Measurements from ENCODE around the gene SHISAL2B.

The SHISAL2B gene

DNA sequence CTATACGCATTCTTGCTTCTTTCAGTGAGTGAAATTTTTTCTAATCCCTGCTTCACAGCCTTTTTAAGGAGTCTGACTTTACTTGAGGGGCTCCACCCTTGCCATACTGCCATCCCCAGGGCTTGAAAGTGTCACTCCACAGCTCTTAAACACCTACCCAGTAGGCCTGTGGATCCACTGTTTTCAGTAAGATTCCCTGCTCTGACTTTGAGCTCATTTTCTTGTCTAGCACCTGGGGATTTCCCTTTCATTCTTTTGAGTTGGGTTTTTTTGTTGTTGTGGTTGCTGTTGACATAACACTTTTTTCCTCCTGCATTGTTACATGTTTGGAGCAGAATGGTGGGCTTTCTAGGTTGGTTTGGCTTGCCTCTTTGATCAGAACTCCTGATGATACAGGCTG is 54.6 kb downstream of the SHISAL2B start:
- no peak overlapping the region for H3K27ac ChIP-seq (ENCODE audit: low read length)
- H3K9me3 ChIP-seq (ENCODE audit: control insufficient read depth, insufficient read depth, low read length) = no peaks in the 10 kb centered on the region
- H3K4me1 ChIP-seq (ENCODE audit: control insufficient read depth, insufficient read depth, low read length) = no peaks in the 10 kb centered on the region
- WGBS (ENCODE audit: insufficient coverage, insufficient read length) = no CpG with 5 or more reads among the region's 1 CpG
- no peak for DNase-seq (ENCODE audit: low read depth, low spot score)
- no peak overlapping the region for H3K4me3 ChIP-seq (ENCODE audit: low read length)
- no peaks in the 10 kb centered on the region for H3K27me3 ChIP-seq (ENCODE audit: control insufficient read depth, insufficient read depth, low read length)
- no peaks in the 10 kb centered on the region; the same call in 1 of the 2 replicates for H3K36me3 ChIP-seq (ENCODE audit: control insufficient read depth, insufficient read depth, low read length)

DNA sequence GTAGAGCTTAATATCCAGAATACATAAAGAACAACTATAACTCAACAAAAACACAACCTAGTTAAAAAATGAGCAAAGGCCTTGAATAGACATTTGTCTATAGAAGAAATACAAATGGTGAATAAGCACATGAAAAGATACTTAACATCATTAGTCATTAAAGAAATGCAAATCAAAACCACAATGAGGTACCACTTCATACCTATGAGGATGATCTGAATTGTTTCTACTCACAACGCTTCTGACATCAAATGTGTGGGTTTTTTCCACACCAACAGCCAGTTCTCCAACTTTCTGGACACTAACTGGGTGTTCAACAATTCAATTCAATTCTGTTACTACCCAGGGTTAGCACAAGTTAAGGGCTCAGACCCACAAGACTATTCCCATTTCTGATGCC is 56.1 kb downstream of the SHISAL2B start:
- WGBS (ENCODE audit: insufficient coverage, insufficient read length) = no CpG with 5 or more reads among the region's 1 CpG
- Histone ChIP-seq H3K27ac (ENCODE audit: low read length) (no peak overlapping the region), H3K4me1 (ENCODE audit: control insufficient read depth, insufficient read depth, low read length) (no peaks in the 10 kb centered on the region), H3K27me3 (ENCODE audit: control insufficient read depth, insufficient read depth, low read length) (no peaks in the 10 kb centered on the region), H3K4me3 (ENCODE audit: low read length) (no peak overlapping the region), H3K36me3 (ENCODE audit: control insufficient read depth, insufficient read depth, low read length) (no peaks in the 10 kb centered on the region), H3K9me3 (ENCODE audit: control insufficient read depth, insufficient read depth, low read length) (no peaks in the 10 kb centered on the region)
- no peak for DNase-seq (ENCODE audit: low read depth, low spot score)

DNA sequence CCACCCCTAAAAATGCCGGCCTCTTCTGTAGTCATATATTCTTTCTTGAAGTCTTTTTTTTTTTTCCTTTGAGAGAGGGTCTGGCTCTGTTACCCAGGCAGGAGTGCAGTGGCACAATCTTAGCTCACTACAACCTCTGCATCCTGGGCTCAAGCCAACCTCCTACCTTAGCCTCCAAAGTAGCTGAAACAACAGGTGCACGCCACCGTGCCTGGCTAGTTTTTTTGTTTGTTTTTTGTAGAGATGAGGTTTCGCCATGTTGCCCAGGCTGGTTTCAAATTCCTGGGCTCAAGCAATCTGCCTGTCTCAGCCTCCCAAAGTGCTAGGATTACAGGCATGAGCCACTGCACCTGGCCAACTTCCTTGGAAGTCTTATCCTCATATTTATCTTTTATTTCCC is 59.1 kb downstream of the SHISAL2B start:
- Histone ChIP-seq H3K27ac (ENCODE audit: low read length) (no peak overlapping the region), H3K27me3 (ENCODE audit: control insufficient read depth, insufficient read depth, low read length) (no peaks in the 10 kb centered on the region), H3K9me3 (ENCODE audit: control insufficient read depth, insufficient read depth, low read length) (no peaks in the 10 kb centered on the region), H3K4me1 (ENCODE audit: control insufficient read depth, insufficient read depth, low read length) (no peaks in the 10 kb centered on the region), H3K36me3 (ENCODE audit: control insufficient read depth, insufficient read depth, low read length) (no peaks in the 10 kb centered on the region), H3K4me3 (ENCODE audit: low read length) (no peak overlapping the region)
- WGBS (ENCODE audit: insufficient coverage, insufficient read length) = no CpG with 5 or more reads among the region's 4 CpGs
- DNase-seq (ENCODE audit: low read depth, low spot score) = no peak

DNA sequence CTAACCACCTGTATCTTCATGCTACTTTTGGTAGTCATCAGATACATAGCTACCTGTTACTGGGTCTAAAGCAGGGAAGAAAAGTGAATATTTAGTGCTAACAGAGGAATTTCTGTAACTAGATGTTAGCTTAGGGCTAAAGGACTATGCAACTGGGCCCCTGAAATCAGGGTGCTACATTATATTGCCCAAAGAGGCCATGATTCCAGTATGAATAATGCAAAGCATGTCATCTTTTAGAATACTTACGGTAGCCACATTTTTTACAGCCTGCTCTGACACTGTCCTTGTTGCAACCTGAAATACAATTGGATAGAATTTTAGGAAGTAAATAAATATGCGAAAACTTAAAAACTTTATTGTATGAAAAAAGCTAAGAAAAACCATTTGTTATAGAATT is 63.8 kb downstream of the SHISAL2B start:
- Histone ChIP-seq H3K27ac (ENCODE audit: low read length) (no peak overlapping the region), H3K9me3 (ENCODE audit: control insufficient read depth, insufficient read depth, low read length) (no peaks in the 10 kb centered on the region), H3K36me3 (ENCODE audit: control insufficient read depth, insufficient read depth, low read length) (no peaks in the 10 kb centered on the region), H3K4me3 (ENCODE audit: low read length) (no peak overlapping the region), H3K27me3 (ENCODE audit: control insufficient read depth, insufficient read depth, low read length) (no peaks in the 10 kb centered on the region), H3K4me1 (ENCODE audit: control insufficient read depth, insufficient read depth, low read length) (no peaks in the 10 kb centered on the region)
- no peak for DNase-seq (ENCODE audit: low read depth, low spot score)
- no CpG with 5 or more reads among the region's 2 CpGs for WGBS (ENCODE audit: insufficient coverage, insufficient read length)

DNA sequence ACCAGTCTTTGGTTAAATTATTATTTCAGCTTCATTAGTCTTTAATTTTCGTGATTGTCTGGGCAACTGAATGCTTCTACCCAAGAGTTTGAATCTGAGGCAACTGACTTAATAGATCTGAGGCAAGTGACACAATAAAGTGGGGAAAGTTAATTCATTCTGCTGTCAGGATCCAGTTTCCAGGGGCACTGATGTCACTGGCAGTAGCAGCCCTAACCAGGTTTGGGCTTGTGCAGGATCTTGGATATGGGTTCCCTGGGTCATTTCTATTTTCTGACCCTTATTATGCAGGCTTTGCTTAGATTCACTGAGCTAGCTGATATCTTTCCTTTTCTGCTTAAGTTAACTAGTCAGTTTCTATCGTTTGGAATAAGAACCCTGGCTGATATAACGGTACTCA is 68.6 kb downstream of the SHISAL2B start:
- Histone ChIP-seq H3K36me3 (ENCODE audit: control insufficient read depth, insufficient read depth, low read length) (no peaks in the 10 kb centered on the region), H3K4me1 (ENCODE audit: control insufficient read depth, insufficient read depth, low read length) (no peaks in the 10 kb centered on the region), H3K9me3 (ENCODE audit: control insufficient read depth, insufficient read depth, low read length) (no peaks in the 10 kb centered on the region), H3K4me3 (ENCODE audit: low read length) (no peak overlapping the region), H3K27ac (ENCODE audit: low read length) (no peak overlapping the region), H3K27me3 (ENCODE audit: control insufficient read depth, insufficient read depth, low read length) (no peaks in the 10 kb centered on the region)
- WGBS (ENCODE audit: insufficient coverage, insufficient read length) = no CpG with 5 or more reads among the region's 3 CpGs
- DNase-seq (ENCODE audit: low read depth, low spot score) = no peak

DNA sequence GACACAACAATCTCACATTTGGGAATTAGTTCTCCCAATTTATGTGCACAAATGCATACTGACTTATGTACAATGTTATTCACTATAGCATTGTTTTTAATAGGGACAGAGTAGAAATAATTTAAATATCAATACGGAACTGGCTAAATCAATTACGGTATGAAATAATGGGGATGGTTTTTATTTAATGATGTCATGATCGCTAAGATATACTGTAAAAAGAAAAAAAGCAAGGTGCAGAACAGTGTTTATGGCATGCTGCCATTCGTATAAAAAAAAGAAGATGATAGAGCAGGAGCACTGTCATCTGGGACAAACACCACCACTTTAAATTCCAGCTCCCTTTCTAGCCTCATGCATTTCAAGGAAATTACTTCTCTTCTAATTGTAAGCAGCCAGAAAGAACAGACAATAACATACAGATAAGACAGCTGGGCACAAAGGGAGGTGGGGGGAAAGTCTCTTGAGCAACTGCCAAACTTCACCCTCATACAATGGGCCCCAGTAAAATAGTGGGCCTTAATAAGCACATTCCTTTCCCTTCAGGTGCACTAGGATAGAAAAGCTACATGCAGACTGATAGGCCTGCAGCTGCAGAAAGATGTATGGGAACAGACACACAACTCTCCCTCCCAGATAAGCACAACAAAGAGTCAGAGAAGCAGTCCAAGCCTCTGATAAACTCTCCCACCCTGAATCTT is 69.8 kb downstream of the SHISAL2B start:
- 100% methylated on average over 3 of the region's 4 CpGs for WGBS (ENCODE audit: insufficient coverage, insufficient read length)
- H3K27ac ChIP-seq (ENCODE audit: low read length) = no peak overlapping the region
- DNase-seq (ENCODE audit: low read depth, low spot score) = no peak

DNA sequence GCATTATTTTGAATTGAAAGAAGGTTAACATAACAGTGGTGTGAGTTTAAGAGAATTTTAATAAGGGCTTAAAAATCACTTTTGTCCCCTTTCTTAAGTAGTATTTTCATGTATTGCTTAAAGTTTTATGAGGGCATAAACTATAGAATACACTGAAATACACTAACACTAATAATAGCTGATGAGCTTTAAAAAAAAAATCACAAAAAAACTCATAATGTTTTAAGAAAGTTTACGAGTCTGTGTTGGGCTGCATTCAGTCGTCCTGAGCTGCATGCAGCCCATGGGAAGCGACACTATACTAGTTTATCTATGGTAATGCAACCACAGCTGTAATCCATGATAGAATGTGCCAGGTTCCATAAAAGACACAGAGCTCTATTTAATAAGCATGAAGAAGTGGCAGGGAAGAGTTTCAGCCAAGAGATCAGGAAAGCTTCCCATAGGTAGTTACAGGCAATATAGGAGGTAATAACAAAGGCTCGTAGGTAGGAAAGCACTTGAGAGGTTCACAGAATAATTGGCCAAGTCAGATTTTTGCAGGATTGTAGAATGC is 73.7 kb downstream of the SHISAL2B start:
- Histone ChIP-seq H3K4me1 (ENCODE audit: control insufficient read depth, insufficient read depth, low read length) (no peaks in the 10 kb centered on the region; the same call in 1 of the 2 replicates), H3K4me3 (ENCODE audit: low read length) (no peak overlapping the region), H3K36me3 (ENCODE audit: control insufficient read depth, insufficient read depth, low read length) (no peaks in the 10 kb centered on the region), H3K27me3 (ENCODE audit: control insufficient read depth, insufficient read depth, low read length) (no peaks in the 10 kb centered on the region), H3K27ac (ENCODE audit: low read length) (no peak overlapping the region), H3K9me3 (ENCODE audit: control insufficient read depth, insufficient read depth, low read length) (no peaks in the 10 kb centered on the region)
- DNase-seq (ENCODE audit: low read depth, low spot score) = no peak
- no CpG with 5 or more reads among the region's 4 CpGs for WGBS (ENCODE audit: insufficient coverage, insufficient read length)

More for the DNA sequence above, 69.8 kb downstream of the SHISAL2B start:
- Histone ChIP-seq H3K36me3 (ENCODE audit: control insufficient read depth, insufficient read depth, low read length) (no peaks in the 10 kb centered on the region), H3K27me3 (ENCODE audit: control insufficient read depth, insufficient read depth, low read length) (no peaks in the 10 kb centered on the region), H3K9me3 (ENCODE audit: control insufficient read depth, insufficient read depth, low read length) (no peaks in the 10 kb centered on the region), H3K4me1 (ENCODE audit: control insufficient read depth, insufficient read depth, low read length) (no peaks in the 10 kb centered on the region), H3K4me3 (ENCODE audit: low read length) (no peak overlapping the region)

DNA sequence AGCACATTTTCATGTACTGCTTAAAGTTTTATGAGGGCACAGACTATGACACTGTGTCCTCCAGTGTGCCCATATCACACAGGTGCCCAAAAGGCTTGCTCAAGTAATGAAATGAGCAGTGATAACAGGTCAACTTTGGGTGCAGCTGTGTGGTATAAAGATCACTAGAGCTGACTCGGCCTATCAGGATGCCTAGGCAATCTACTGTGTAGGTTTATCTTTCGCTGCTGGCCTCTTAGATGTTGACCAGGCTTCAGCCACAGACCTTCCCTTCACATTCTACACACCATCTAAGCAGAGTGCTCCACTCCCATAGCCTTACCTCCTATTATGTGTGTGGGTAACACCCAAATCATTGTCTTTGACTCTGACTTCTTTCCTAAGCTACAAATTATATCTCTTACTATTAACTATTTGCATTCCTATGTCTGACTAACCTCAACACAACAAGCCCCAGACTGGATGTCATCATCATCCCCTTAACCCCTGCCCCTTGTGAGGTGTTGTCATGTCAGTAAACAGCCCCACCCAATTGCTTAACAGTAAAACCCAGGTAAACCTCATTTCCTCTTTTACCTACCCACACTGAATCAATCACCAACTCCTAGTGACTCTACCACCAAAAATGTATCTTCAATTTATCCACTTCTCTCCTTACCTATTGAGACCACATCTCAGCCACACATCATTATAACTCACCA is 75.7 kb downstream of the SHISAL2B start:
- Histone ChIP-seq H3K4me1 (ENCODE audit: control insufficient read depth, insufficient read depth, low read length) (no peaks in the 10 kb centered on the region; the same call in 1 of the 2 replicates), H3K27me3 (ENCODE audit: control insufficient read depth, insufficient read depth, low read length) (no peaks in the 10 kb centered on the region), H3K36me3 (ENCODE audit: control insufficient read depth, insufficient read depth, low read length) (no peaks in the 10 kb centered on the region), H3K4me3 (ENCODE audit: low read length) (no peak overlapping the region), H3K9me3 (ENCODE audit: control insufficient read depth, insufficient read depth, low read length) (no peaks in the 10 kb centered on the region), H3K27ac (ENCODE audit: low read length) (no peak overlapping the region)
- no CpG with 5 or more reads among the region's 2 CpGs for WGBS (ENCODE audit: insufficient coverage, insufficient read length)
- DNase-seq (ENCODE audit: low read depth, low spot score) = no peak

DNA sequence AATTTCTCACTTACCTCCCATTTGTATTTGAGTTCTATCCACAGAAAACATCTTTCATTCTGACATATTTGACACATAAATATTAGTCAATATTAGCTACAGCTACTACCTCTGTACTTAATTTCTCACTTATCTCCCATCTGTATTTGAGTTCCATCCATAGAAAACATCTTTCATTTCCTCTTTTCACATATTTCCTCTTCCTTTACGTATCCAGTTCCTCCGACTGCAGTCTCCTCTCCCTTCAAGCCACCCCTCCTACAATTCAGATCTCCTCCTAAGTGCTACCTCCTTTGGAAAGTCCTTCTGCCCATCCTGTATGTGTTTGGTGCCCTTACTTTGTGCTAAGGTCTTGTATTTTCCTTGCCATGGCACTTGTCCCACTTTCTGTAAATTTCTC is 76.6 kb downstream of the SHISAL2B start:
- Histone ChIP-seq H3K36me3 (ENCODE audit: control insufficient read depth, insufficient read depth, low read length) (no peaks in the 10 kb centered on the region), H3K4me1 (ENCODE audit: control insufficient read depth, insufficient read depth, low read length) (no peaks in the 10 kb centered on the region; the same call in 1 of the 2 replicates), H3K27ac (ENCODE audit: low read length) (no peak overlapping the region), H3K4me3 (ENCODE audit: low read length) (no peak overlapping the region), H3K27me3 (ENCODE audit: control insufficient read depth, insufficient read depth, low read length) (no peaks in the 10 kb centered on the region), H3K9me3 (ENCODE audit: control insufficient read depth, insufficient read depth, low read length) (no peaks in the 10 kb centered on the region)
- DNase-seq (ENCODE audit: low read depth, low spot score) = no peak
- WGBS (ENCODE audit: insufficient coverage, insufficient read length) = 100% methylated on average over 2 of the region's 2 CpGs

All from iPS DF 6.9 (cell line).